HG03097 (cell line): Measurements from ENCODE around the gene KRT2.

Experiments
- ATAC-seq: cut with Tn5 transposase; IDR thresholded peaks from one replicate; pipeline ENCODE4 v1.9.1; 2021; ENCODE audit not compliant: unreplicated experiment, low FRiP score

KRT2 gene

DNA sequence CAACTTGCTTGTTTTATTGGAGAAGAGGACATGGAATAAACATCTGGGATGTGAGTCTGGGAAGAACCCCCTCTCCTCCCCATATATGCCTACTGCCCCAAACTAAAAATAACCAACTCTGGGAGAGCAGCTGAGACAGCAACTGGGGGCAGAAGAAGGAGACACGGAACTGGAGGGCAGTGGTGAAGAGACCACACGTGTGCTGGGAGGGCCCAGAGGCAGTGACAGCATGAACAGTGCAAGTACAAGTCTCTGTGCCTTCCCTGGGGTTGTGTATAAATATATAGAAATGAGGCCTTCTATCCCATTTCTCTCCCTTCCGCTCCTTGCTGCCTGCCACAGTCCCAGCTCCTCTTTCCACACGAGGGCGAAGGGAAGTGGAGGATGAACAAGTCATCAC is 29.7 kb downstream of the KRT2 start:
- no peak for ATAC-seq

GRCh38 chr12:52618866-52619265 is 33.1 kb downstream of the KRT2 start:
- no peak for ATAC-seq

- ATAC-seq = no peak
Measured at GRCh38 chr12:52618216-52618615, 33.8 kb downstream of the KRT2 start, which contains the start of gene KRT73. TSS of gene KRT73 (minus strand) at chr12:52618559. CDS start at chr12:52618524, 35 bp downstream.

- ATAC-seq = no peak
Measured at GRCh38 chr12:52617403-52617785, 34.6 kb downstream of the KRT2 start.

GRCh38 chr12:52616680-52617402 is 35.2 kb downstream of the KRT2 start:
- no peak for ATAC-seq

DNA sequence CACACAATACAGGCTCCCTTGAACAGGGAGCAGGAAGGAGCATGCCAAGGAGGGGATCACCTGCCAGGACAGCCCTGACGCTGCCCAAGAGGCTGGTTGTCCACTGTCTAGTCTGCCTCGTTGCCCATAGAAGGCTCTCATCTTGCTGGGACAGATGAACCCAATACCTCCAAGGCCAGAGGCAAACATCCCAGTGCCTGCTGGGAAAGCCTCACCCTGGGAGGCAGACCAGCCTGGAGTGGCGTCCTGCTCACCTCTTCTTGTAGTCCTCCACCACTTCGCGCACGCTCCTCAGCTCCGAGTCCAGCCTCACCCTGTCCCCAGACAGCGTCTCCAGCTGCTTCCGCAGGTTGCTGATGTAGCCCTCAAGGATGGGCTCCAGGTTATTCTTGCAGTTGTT is 36.1 kb downstream of the KRT2 start:
- no peak for ATAC-seq

- ATAC-seq = no peak
Measured at GRCh38 chr12:52615208-52615868, 36.7 kb downstream of the KRT2 start.

DNA sequence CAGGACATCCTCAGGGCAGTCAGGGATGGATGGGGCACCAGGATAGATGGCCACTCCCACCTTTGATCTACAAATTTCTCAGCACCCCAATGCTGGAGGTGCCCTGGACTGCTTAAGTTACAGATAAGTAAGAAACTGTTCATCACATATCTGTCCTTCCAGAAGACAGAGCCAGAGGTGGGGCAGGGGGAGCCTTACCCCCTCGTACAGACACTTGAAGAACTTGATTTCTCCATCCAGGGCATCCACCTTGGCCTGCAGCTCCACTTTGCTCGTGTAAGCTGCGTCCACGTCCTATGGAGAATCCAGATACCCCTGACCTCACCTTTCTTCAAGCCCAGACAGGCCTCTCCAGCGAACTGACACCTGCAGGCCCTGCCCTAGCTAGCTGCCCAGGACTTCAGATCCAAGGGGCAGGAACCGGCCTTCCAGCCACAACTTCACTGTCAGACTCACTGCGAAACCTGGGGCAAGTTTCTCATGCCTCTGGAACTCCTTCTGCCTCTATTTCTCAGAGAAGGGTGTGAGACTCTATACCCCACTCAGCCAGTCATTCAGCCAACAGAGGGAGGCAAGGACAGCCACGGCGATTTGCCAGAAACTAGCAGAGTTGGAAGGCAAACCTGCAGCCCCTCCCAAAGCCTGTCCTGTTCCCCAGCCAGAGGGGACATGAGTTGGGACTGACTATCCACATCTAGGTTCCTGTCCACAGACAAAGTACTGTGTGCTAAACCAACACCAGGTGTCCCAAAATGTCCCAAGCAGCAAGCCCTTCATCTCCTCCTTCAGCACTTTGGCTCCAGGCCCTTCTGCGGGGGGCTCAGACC is 37.4 kb downstream of the KRT2 start:
- ATAC-seq = no peak

- no peak for ATAC-seq
Measured at GRCh38 chr12:52613384-52614030, 38.5 kb downstream of the KRT2 start.

DNA sequence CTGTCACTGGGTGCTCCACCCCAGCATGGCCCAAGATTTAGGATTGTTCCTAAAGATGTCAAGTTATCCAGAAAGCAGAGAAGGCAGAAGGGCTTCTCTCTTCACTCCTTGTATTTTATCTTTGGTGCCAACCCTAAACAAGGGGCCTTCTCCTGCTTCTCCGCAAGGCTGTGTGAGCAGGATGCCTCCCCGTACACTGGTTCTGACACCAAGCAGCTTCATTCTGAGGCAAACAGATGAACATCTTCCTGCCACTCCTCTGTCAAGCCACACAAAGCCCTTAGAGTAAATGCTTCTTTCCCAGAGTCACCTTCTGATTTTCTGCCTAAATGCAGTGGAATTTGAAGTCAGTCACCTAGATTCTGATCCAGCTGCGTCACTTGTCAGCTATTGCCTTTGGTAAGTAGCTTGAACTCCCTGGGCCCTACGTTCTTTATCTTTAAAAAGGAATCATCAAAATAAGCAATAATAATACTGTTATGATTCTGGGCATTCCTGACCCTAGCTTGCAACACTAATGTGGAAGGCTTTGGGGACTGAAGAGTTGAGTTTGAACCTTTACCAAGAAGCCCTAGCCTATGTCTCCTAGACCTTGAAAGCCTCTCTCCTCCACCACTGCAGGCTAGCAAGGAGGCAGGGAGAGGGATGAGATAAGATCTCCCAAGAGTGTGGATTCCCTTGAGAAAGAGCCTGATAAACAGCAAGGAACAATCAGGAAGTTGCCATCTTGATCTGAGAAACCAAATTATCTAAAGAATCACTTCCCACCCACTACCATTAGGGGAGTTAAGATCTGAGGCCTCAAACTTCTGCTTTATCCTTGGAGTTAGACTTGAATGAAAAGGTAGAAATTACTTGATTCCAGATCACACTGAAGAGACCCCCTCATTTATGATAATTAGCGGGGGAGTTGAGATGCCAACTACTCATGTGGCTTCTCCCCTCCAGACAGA is 39.3 kb downstream of the KRT2 start:
- no peak for ATAC-seq

DNA sequence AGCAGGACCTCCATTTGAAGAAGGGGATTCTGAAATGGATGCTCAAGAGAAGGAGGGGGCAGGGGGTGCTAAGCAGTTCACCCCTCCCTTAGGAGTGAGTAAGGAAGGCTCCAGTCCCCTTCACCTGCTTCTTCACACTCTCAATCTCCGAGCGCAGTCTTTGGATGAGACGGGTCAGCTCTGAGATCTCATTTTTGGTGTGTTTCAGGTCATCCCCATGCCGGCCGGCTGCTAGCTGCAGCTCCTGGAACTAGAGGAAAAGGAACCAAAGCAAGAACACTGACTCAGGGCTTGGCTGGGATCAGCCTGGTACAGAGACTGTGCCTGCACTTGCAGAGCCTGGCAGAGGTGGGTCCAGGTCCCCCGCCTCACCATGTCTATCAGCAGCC is 40.9 kb downstream of the KRT2 start:
- ATAC-seq = no peak

DNA sequence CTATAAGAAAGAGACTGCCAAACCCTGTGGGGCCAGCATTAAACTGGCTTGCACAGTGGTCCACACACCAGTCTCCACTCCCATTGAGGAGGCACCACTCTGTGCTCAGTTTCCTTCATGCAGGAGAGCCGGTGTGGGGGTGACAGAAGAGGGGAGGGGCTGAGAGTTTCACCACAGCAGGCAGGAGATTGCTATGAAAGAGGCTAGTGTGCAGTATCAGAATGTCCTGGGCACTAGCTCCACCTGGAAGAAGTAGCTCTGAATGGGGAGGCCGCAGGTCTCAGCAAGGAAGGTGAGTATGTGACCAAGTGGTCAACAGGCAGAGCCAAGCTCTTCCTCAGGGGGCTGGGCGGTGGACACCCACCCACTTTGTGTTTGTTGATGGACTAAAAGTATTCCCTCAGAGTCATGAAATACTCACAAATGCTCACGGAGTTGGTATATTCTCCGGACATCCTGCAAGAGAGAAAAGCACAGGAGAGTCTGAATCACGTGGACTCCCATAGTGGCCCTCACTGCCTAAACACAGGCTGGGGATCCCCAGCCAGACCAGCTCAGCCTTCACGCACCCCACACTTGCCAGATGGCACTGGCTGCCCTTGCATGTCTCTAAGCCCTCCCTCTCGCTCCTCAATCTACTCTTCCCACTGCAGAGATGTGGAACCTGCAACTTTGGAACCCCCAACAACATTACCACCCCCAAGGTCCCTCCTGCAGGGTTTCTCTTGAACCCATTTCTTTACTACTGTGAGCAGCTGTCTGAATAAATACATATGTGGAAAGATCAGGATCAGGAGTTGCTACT is 43.0 kb downstream of the KRT2 start:
- no peak for ATAC-seq

DNA sequence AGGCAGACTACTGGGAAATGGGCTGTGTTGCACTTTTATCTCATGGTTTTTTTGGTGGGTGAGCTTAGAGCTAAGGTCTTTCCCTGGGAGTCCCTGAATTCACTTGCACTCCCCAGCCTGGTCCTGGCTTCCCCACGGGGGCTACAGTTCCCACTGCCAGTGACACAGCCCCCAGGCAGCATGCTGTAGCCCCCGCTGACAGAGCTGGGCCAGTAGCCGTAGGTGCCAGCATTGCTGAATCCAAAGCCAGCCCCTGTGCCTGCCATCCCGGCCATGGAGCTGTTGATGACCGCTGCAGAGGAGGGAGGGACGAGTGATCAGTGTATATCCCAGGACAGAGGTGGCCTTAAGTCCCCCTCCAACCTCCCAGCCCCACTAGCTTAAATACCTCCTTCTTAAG is 43.9 kb downstream of the KRT2 start:
- no peak for ATAC-seq

DNA sequence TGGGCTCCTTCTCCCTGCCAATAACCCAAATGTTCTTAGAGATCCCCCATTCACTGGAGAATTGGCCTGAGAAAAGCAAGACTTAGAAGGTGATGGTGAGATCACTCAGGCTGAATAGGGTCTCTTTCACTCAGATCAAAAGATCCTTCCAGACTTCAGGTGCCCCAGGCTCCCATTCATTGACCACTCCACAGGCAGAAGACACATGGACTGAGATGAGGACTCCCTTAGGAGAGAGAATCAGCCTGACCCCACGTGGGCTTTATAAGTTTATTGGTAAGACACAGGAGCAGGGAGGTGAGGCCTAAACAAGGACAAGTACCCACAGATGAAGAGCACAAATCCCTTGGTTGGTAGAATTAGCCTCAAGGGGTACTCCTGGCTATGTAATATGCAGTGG is 44.7 kb downstream of the KRT2 start:
- ATAC-seq = no peak

GRCh38 chr12:52606581-52607218 is 45.3 kb downstream of the KRT2 start:
- ATAC-seq = no peak

- ATAC-seq = no peak
Measured at GRCh38 chr12:52606096-52606495, 45.9 kb downstream of the KRT2 start.

- ATAC-seq = no peak
Measured at GRCh38 chr12:52605542-52605941, 46.5 kb downstream of the KRT2 start.

- no peak for ATAC-seq
Measured at GRCh38 chr12:52604859-52605258, 47.2 kb downstream of the KRT2 start.

GRCh38 chr12:52603314-52603713 is 48.7 kb downstream of the KRT2 start:
- no peak for ATAC-seq
